SK-N-SH treated with all-trans-retinoic acid at 6 μM for 48 hours (cell line): Measurements from ENCODE around the gene ZNF208.

Experiments
- ATAC-seq: fragments of 200-7000 bp; cut with Tn5 transposase; 3 replicates; pipeline ENCODE4 v1.9.1; 2020; ENCODE audit warnings: mild to moderate bottlenecking, moderate library complexity
- ARNTL ChIP-seq: fragments of 450-650 bp; formaldehyde crosslinking; IDR thresholded peaks from 2 replicates; pipeline ENCODE4 v1.5.0; 2020; ENCODE audit warnings: low read depth, mild to moderate bottlenecking, moderate library complexity, borderline replicate concordance
- BACH2 ChIP-seq: fragments of 250-450 bp; sonication (Bioruptor Pico); IDR thresholded peaks from 2 replicates; pipeline ENCODE4 v1.9.0; 2021; ENCODE audit warnings: mild to moderate bottlenecking, borderline replicate concordance
- ESRRG ChIP-seq: fragments of 250-450 bp; sonication (Bioruptor Pico); IDR thresholded peaks from 2 replicates; pipeline ENCODE4 v1.6.1; 2021; ENCODE audit warnings: mild to moderate bottlenecking
- GLIS3 ChIP-seq: fragments of 250-450 bp; sonication (Bioruptor Pico); IDR thresholded peaks from 2 replicates; pipeline ENCODE4 v1.5.0; 2020; ENCODE audit warnings: mild to moderate bottlenecking, moderate library complexity
- ISL1 ChIP-seq: fragments of 250-450 bp; sonication (Bioruptor Pico); IDR thresholded peaks from 2 replicates; pipeline ENCODE4 v2.1.2; 2022; ENCODE audit warnings: mild to moderate bottlenecking, moderate library complexity
- OSR1 ChIP-seq: fragments of 250-450 bp; sonication (Bioruptor Pico); IDR thresholded peaks from 2 replicates; pipeline ENCODE4 v1.8.0; 2022; ENCODE audit warnings: moderate library complexity, mild to moderate bottlenecking, inconsistent platforms
- PATZ1 ChIP-seq: fragments of 250-450 bp; sonication (Bioruptor Pico); IDR thresholded peaks from 2 replicates; pipeline ENCODE4 v1.8.0; 2020; ENCODE audit warnings: mild to moderate bottlenecking, moderate library complexity, borderline replicate concordance
- POU6F1 ChIP-seq: fragments of 250-450 bp; sonication (Bioruptor Pico); IDR thresholded peaks from 2 replicates; pipeline ENCODE4 v1.8.0; 2021; ENCODE audit warnings: low read depth, mild to moderate bottlenecking, moderate library complexity, borderline replicate concordance
- PPARA ChIP-seq: fragments of 250-450 bp; sonication (Bioruptor Pico); IDR thresholded peaks from 2 replicates; pipeline ENCODE4 v1.5.0; 2020; ENCODE audit warnings: mild to moderate bottlenecking, borderline replicate concordance
- RARB ChIP-seq: fragments of 250-450 bp; sonication (Bioruptor Pico); IDR thresholded peaks from 2 replicates; pipeline ENCODE4 v1.8.0; 2021; ENCODE audit warnings: mild to moderate bottlenecking, moderate library complexity
- SNAI2 ChIP-seq: fragments of 250-450 bp; sonication (Bioruptor Pico); IDR thresholded peaks from 2 replicates; pipeline ENCODE4 v1.5.0; 2020; ENCODE audit warnings: mild to moderate bottlenecking, moderate library complexity
- TCF4 ChIP-seq: fragments of 250-450 bp; sonication (Bioruptor Pico); IDR thresholded peaks from 2 replicates; pipeline ENCODE4 v1.8.0; 2021; ENCODE audit warnings: mild to moderate bottlenecking, moderate library complexity, borderline replicate concordance
- TOX ChIP-seq: fragments of 250-450 bp; sonication (Bioruptor Pico); IDR thresholded peaks from 2 replicates; pipeline ENCODE4 v1.8.0; 2021; ENCODE audit warnings: mild to moderate bottlenecking, moderate library complexity, borderline replicate concordance
- TSHZ2 ChIP-seq: fragments of 250-450 bp; sonication (Bioruptor Pico); IDR thresholded peaks from 2 replicates; pipeline ENCODE4 v1.5.0; 2020; ENCODE audit warnings: mild to moderate bottlenecking, moderate library complexity
- ZC3H10 ChIP-seq: fragments of 250-450 bp; sonication (Bioruptor Pico); IDR thresholded peaks from 2 replicates; pipeline ENCODE4 v1.5.1; 2021; ENCODE audit warnings: mild to moderate bottlenecking, moderate library complexity
- ZFP3 ChIP-seq: fragments of 250-450 bp; sonication (Bioruptor Pico); IDR thresholded peaks from 2 replicates; pipeline ENCODE4 v1.5.0; 2020; ENCODE audit warnings: mild to moderate bottlenecking, moderate library complexity
- ZFP30 ChIP-seq: fragments of 450-650 bp; formaldehyde crosslinking; IDR thresholded peaks from 2 replicates; pipeline ENCODE4 v1.5.0; 2022; ENCODE audit warnings: mild to moderate bottlenecking, moderate library complexity
- ZNF565 ChIP-seq: fragments of 450-650 bp; formaldehyde crosslinking; conservative IDR thresholded peaks from 2 replicates; pipeline ENCODE4 v1.5.0; 2020; ENCODE audit warnings: low read depth, mild to moderate bottlenecking, moderate library complexity
- ZNF70 ChIP-seq: fragments of 450-650 bp; formaldehyde crosslinking; IDR thresholded peaks from 2 replicates; pipeline ENCODE4 v1.5.0; 2020; ENCODE audit warnings: mild to moderate bottlenecking, moderate library complexity
- ZNF8 ChIP-seq: fragments of 450-650 bp; formaldehyde crosslinking; IDR thresholded peaks from 2 replicates; pipeline ENCODE4 v1.5.0; 2020; ENCODE audit warnings: mild to moderate bottlenecking, moderate library complexity

Gene ZNF208

GRCh38 chr19:21912654-21913053 is 98.1 kb downstream of the ZNF208 start:
- no peak for ATAC-seq
- TF ChIP-seq ISL1 (no peak), ZNF565 (no peak)

- TF ChIP-seq TCF4: no peak
- no peak for TF ChIP-seq TOX
- TF ChIP-seq TSHZ2 (CRISPR knock-in tag): no peak
- TF ChIP-seq POU6F1 (CRISPR knock-in tag): no peak
- no peak for TF ChIP-seq PATZ1
- no peak for TF ChIP-seq PPARA (CRISPR knock-in tag)
- TF ChIP-seq ISL1: no peak
- TF ChIP-seq ZNF565: no peak
- no peak for TF ChIP-seq SNAI2 (CRISPR knock-in tag)
- TF ChIP-seq RARB: no peak
- no peak for TF ChIP-seq ZFP30 (CRISPR knock-in tag)
- TF ChIP-seq GLIS3: no peak
- TF ChIP-seq ZNF70: no peak
- no peak for TF ChIP-seq ESRRG
- TF ChIP-seq ZC3H10 (CRISPR knock-in tag): no peak
- TF ChIP-seq BACH2 (CRISPR knock-in tag): no peak
- no peak for TF ChIP-seq ZNF8 (CRISPR knock-in tag)
- TF ChIP-seq, all 23 proteins: peak for 0
- no peak for ATAC-seq
Observed at GRCh38 chr19:21910318-21910717, 100.4 kb downstream of the ZNF208 start.

GRCh38 chr19:21908066-21908465 is 102.7 kb downstream of the ZNF208 start:
- ATAC-seq: no peak
- TF ChIP-seq PATZ1: no peak
- no peak for TF ChIP-seq SNAI2 (CRISPR knock-in tag)
- no peak for TF ChIP-seq ZFP3 (CRISPR knock-in tag)

- ATAC-seq: no peak
- TF ChIP-seq OSR1 (CRISPR knock-in tag): no peak
- no peak for TF ChIP-seq ISL1
- TF ChIP-seq ZNF70: no peak
- TF ChIP-seq ARNTL (CRISPR knock-in tag): no peak
- TF ChIP-seq TSHZ2 (CRISPR knock-in tag): no peak
- no peak for TF ChIP-seq PATZ1
- no peak for TF ChIP-seq ZNF8 (CRISPR knock-in tag)
- TF ChIP-seq GLIS3: no peak
- TF ChIP-seq ZFP3 (CRISPR knock-in tag): no peak
- TF ChIP-seq TCF4: no peak
- TF ChIP-seq ZC3H10 (CRISPR knock-in tag): no peak
- no peak for TF ChIP-seq POU6F1 (CRISPR knock-in tag)
- no peak for TF ChIP-seq SNAI2 (CRISPR knock-in tag)
Observed at GRCh38 chr19:21907516-21907915, 103.2 kb downstream of the ZNF208 start.
